Upper lobe of left lung (tissue), 4 donors: ENCODE measurements around the gene LCORL.

Experiments
- CTCF ChIP-seq, 6 experiments: fragments of 450-650 bp in 4 of 6; fragments of 200-600 bp in 2 of 6; sonication (generic) in 2 of 6; IDR thresholded peaks; one replicate each; pipeline ENCODE4 v1.5.1; 2016 to 2019; ENCODE audit warnings: antibody characterized with exemption in 6 of 6
- EP300 ChIP-seq, 4 donors: sonication (generic); formaldehyde crosslinking; IDR thresholded peaks; one replicate each; pipeline ENCODE4 v1.5.1; 2017; ENCODE audit warnings: antibody characterized with exemption in 4 of 4, control low read depth in 2 of 4
- POLR2AphosphoS5 ChIP-seq, 2 donors: sonication (generic); formaldehyde crosslinking; IDR thresholded peaks; one replicate each; pipeline ENCODE4 v1.5.1; 2017; ENCODE audit warnings: antibody characterized with exemption in 2 of 2

DNA sequence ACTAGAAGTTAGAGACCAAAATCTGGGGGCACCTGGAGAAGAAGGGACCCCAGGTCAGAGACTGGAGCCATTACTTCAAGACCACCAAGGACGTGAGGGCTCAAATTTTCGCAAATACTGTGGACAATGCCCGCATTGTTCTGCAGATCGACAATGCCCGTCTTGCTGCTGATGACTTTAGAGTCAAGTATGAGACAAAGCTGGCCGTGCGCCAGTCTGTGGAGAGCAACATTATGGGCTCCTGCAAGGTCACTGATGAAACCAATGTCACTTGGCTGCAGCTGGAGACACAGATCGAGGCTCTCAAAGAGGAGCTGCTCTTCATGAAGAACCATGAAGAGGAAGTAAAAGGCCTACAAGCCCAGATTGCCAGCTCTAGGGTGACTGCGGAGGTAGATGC, 109.5 kb downstream of the LCORL start:
- TF ChIP-seq POLR2AphosphoS5 (IDR thresholded peaks at IDR 0.05): no peak
- no peak for TF ChIP-seq EP300 (IDR thresholded peaks at IDR 0.05)
- TF ChIP-seq CTCF (IDR thresholded peaks at IDR 0.05): no peak
